Measurements from ENCODE around the gene ALDH1A3.

The ALDH1A3 gene

GRCh38 chr15:100856867-100857266 is 22.8 kb upstream of the ALDH1A3 start:
- DNase-seq, result no peak
- no peak overlapping the region for H3K4me3 ChIP-seq (ENCODE audit: low read depth, low read length)
- no peaks in the 10 kb centered on the region for H3K4me1 ChIP-seq
- no peaks in the 10 kb centered on the region for H3K27me3 ChIP-seq
- peaks cover 3% of the 10 kb centered on the region for H3K9me3 ChIP-seq
- TF ChIP-seq, protein P1, sequence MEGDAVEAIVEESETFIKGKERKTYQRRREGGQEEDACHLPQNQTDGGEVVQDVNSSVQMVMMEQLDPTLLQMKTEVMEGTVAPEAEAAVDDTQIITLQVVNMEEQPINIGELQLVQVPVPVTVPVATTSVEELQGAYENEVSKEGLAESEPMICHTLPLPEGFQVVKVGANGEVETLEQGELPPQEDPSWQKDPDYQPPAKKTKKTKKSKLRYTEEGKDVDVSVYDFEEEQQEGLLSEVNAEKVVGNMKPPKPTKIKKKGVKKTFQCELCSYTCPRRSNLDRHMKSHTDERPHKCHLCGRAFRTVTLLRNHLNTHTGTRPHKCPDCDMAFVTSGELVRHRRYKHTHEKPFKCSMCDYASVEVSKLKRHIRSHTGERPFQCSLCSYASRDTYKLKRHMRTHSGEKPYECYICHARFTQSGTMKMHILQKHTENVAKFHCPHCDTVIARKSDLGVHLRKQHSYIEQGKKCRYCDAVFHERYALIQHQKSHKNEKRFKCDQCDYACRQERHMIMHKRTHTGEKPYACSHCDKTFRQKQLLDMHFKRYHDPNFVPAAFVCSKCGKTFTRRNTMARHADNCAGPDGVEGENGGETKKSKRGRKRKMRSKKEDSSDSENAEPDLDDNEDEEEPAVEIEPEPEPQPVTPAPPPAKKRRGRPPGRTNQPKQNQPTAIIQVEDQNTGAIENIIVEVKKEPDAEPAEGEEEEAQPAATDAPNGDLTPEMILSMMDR (IDR thresholded peaks at IDR 0.05; ENCODE audit: low read depth, low read length), result no peak
- H3K36me3 ChIP-seq, result no peaks in the 10 kb centered on the region

- no peaks in the 10 kb centered on the region for H3K4me1 ChIP-seq
- H3K27me3 ChIP-seq, result no peaks in the 10 kb centered on the region
- H3K9me3 ChIP-seq, result peaks cover 3% of the 10 kb centered on the region
- H3K36me3 ChIP-seq, result no peaks in the 10 kb centered on the region
- TF ChIP-seq, protein P1 (IDR thresholded peaks at IDR 0.05; ENCODE audit: low read depth, low read length), result no peak
- no peak overlapping the region for H3K4me3 ChIP-seq (ENCODE audit: low read depth, low read length)
- DNase-seq, result no peak
These were observed 21.3 kb upstream of the ALDH1A3 start for GRCh38 chr15:100858294-100858693.

- Histone ChIP-seq H3K4me1 (no peaks in the 10 kb centered on the region), H3K4me3 (ENCODE audit: low read depth, low read length) (no peak overlapping the region)
- TF ChIP-seq, protein P1 (IDR thresholded peaks at IDR 0.05; ENCODE audit: low read depth, low read length), result no peak
These were observed 19.4 kb upstream of the ALDH1A3 start for GRCh38 chr15:100859970-100860828.

DNA sequence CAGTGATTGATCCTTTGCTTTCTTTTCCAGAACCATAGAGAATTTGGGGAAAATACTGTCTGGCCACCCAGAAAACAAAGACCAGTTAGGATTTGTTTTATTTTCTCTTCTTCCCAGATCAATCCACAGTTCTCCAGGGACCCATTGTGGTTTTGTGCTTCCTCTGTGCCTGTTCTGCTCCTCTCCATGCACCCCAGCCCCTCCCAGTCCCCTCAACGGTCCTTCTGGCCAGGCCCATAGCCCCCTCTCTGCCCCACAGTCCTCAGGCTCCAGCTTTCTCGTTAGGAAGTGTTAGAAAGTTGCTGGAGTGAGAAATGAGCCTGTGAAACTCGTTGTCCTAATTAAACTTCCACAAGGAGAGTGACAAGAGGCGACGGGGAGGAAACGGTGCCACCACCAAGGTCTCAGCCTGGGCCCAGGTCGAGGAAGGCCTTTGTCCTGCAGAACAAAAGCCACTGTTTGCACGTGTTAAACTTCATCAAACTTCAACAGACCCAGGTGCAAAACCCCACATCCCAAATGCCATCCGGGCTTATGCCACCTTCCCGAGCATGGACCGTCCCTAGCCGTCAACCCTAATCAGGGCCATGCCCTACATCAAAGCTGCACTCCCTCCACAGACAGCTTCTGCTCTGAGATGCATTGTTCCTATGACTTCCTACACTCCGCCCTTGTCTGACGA is 18.7 kb upstream of the ALDH1A3 start:
- TF ChIP-seq, protein P1 (IDR thresholded peaks at IDR 0.05; ENCODE audit: low read depth, low read length), result no peak
- no peaks in the 10 kb centered on the region for H3K27me3 ChIP-seq
- H3K9me3 ChIP-seq, result peaks cover 3% of the 10 kb centered on the region
- no peak overlapping the region for H3K4me3 ChIP-seq (ENCODE audit: low read depth, low read length)
- no peak for DNase-seq
- no peaks in the 10 kb centered on the region for H3K4me1 ChIP-seq
- no peaks in the 10 kb centered on the region for H3K36me3 ChIP-seq

More at GRCh38 chr15:100859970-100860828, 19.4 kb upstream of the ALDH1A3 start:
- Histone ChIP-seq H3K27me3 (no peaks in the 10 kb centered on the region), H3K9me3 (peaks cover 3% of the 10 kb centered on the region), H3K36me3 (no peaks in the 10 kb centered on the region)
- DNase-seq, result no peak

DNA sequence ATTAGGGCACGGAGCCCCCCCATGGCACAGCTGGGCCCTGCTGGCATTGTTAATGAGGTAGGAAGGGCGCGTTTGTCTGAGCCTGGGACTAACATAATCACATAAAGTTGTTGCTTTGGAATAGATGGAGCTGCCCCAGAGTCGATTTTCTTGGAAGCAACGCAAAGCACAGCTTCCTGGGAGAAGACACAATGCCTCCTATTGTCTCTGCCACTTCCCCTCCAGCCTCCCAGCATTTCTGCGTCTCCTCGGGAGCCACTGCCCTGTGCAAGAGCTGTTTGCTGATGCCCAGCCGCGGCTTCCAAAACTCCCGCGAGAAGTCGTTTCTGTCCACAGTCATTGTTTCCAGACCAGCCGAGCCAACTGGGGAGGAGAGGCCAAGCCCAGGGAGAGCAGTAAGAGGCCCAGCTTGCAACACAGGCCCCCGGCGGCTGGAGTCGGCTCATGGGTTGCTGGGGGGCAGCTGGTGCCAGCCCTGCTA is 18.1 kb upstream of the ALDH1A3 start:
- Histone ChIP-seq H3K27me3 (no peaks in the 10 kb centered on the region), H3K4me3 (ENCODE audit: low read depth, low read length) (no peak overlapping the region), H3K9me3 (peaks cover 3% of the 10 kb centered on the region), H3K36me3 (no peaks in the 10 kb centered on the region), H3K4me1 (no peaks in the 10 kb centered on the region)
- no peak for DNase-seq
- TF ChIP-seq, protein P1 (IDR thresholded peaks at IDR 0.05; ENCODE audit: low read depth, low read length), result no peak
